Heart right ventricle (tissue), 16 donors: ENCODE results near the gene STYK1. TPM values are rescaled to one million over a fixed set of nuclear protein-coding genes. Genes with fewer than 3 reads are reported as not detected.

ENCODE experiments used
- ATAC-seq, 8 donors: fragments of 200-7000 bp; cut with Tn5 transposase; one replicate each; pipeline ENCODE4 v1.9.1; 2020; ENCODE audit warnings: mild to moderate bottlenecking in 8 of 8, moderate library complexity in 8 of 8, moderate number of reproducible peaks in 1 of 8
- DNase-seq, 2 donors: peaks; one replicate each; pipeline ENCODE4 v3.0.0-alpha.2; 2020
- H3K27ac ChIP-seq, 10 donors: fragments of 200-600 bp; sonication (generic) in 2 of 10; one replicate each; pipeline versions ENCODE4 v1.5.0 to v1.8.0; 2020 to 2022; ENCODE audit warnings: mild to moderate bottlenecking in 3 of 10
- H3K27me3 ChIP-seq, 7 donors: fragments of 200-600 bp; one replicate each; pipeline ENCODE4 v1.8.0; 2021 to 2022; ENCODE audit warnings: mild to moderate bottlenecking in 2 of 7
- H3K36me3 ChIP-seq, 9 donors: fragments of 200-600 bp; sonication (generic) in 1 of 9; one replicate each; pipeline versions ENCODE4 v1.5.0 to v1.8.0; 2020 to 2022; ENCODE audit warnings: mild to moderate bottlenecking in 2 of 9
- H3K4me1 ChIP-seq, 9 donors: fragments of 200-600 bp; sonication (generic) in 1 of 9; one replicate each; pipeline versions ENCODE4 v1.5.0 to v1.8.0; 2020 to 2022; ENCODE audit warnings: mild to moderate bottlenecking in 4 of 9
- H3K4me3 ChIP-seq, 10 donors: fragments of 200-600 bp; sonication (generic) in 2 of 10; one replicate each; pipeline versions ENCODE4 v1.5.0 to v1.8.0; 2020 to 2022; ENCODE audit warnings: mild to moderate bottlenecking in 7 of 10, moderate library complexity in 2 of 10
- H3K9me3 ChIP-seq, 11 donors: fragments of 200-600 bp in 10 of 11; sonication (generic) in 2 of 11; one replicate each; pipeline versions ENCODE4 v1.5.0 to v1.8.0; 2013 to 2022; ENCODE audit warnings: mild to moderate bottlenecking in 2 of 11, control low read depth in 1 of 11, moderate library complexity in 1 of 11
- CTCF ChIP-seq, 9 donors: fragments of 200-600 bp; sonication (generic) in 2 of 9; IDR thresholded peaks; one replicate each; pipeline versions ENCODE4 v1.5.0 to v1.8.0; 2021 to 2022; ENCODE audit warnings: antibody characterized with exemption in 9 of 9, mild to moderate bottlenecking in 5 of 9, moderate library complexity in 1 of 9
- WGBS, 2 donors: extraction: QIAGEN DNeasy Blood & Tissue Kit; methylation state at CpG; one replicate each; pipeline ENCODE4 v1.1.7; 2013; ENCODE audit warnings: inconsistent platforms in 1 of 2; 5-methylcytosine and 5-hydroxymethylcytosine counted together
- intact Hi-C, 10 donors: fragments of 100-400 bp; cut with DNase I; formaldehyde crosslinking; loops; one replicate each; pipeline versions ENCODE4 v1.11.1 to v1.14.2; 2022
- polyA plus RNA-seq, 2 donors: library from polyadenylated mRNA; stranded (reverse); fragments of 200-250 nt; gene quantifications; one replicate each; pipeline ENCODE4 v1.2.3, GENCODE V29; 2013
- total RNA-seq, 10 donors: library from RNA; stranded (reverse); fragmentation: NEBNext Ultra II Directional in 3 of 10; extraction: Animal tissue kit (Norgen Biotek cat#: 25700) in 3 of 10; gene quantifications; one replicate each; pipeline versions ENCODE4 v1.2.1 to v1.2.4, GENCODE V29; 2021 to 2023
- donor health status: Arrhythmogenic right ventricular cardiomyopathy.
- donor health status: ischemic (EF 13 %, LVEDD 7.1; RV severe dilation, severe dysfunction).
- donor health status: healthy with polysubstance abuse.
- donor health status: DM: no; HTN: yes; CAD: no.
- donor health status: DM: no; HTN: no; CAD: no.
- donor health status: ischemic (EF 25% LVEDD 6.9; RV normal size, moderate dysfunction).
- donor health status: ischemic (EF 25% LVEDD 5.7; RV mildly dilated, moderate dysfunction).
- donor health status: healthy.
- donor health status: DM: yes; HTN: yes; CAD: no.
- donor health status: Ischemic cardiomyopathy.
- donor health status: ischemic (EF 35%, LVEDD 5.7; RV mildly dilated, moderate dysfunction).
- donor health status: nonischemic (EF 11% LVEDD 7.7; RV severe dilation, severe dysfunction).
- donor health status: DM: yes; HTN: yes; CAD: no.
- donor health status: PGD.
- donor health status: ischemic (EF 29% LVEDD 5.4; RV normal size, mild dysfunction).
- donor health status: nonischemic (EF 23%, LVEDD 6.1; RV moderate dilation, normal function).

The STYK1 gene
- total and polyA plus RNA-seq, 12 donors, result 0.01 to 1.2 (median 0.15) TPM; not detected in 8

GRCh38 chr12:10715491-10715890, 41.6 kb upstream of the STYK1 start:
- no peak for TF ChIP-seq CTCF (IDR thresholded peaks at IDR 0.05)
- no peaks in the 10 kb centered on the region for H3K27me3 ChIP-seq
- no peaks in the 10 kb centered on the region for H3K9me3 ChIP-seq
- H3K27ac ChIP-seq, result peak overlapping the region in 2 of 10 donors; percentile 98 to 99
- WGBS, 2 donors, result 95 to 96% methylated on average over 6 of the region's 6 CpGs
- DNase-seq (no peak), ATAC-seq (no peak)
- H3K36me3 ChIP-seq, result peaks cover 0 to 68% (median 38%) of the 10 kb centered on the region in 9 donors
- intact Hi-C loops, result loop anchor here in 1 of 10 donors (5.0 kb wide), 1 partner anchor 37 kb away; no protein-coding TSS in a partner anchor
- H3K4me1 ChIP-seq, result peaks cover 20 to 55% (median 50%) of the 10 kb centered on the region in 9 donors
- H3K4me3 ChIP-seq, result no peak overlapping the region

- TF ChIP-seq CTCF (IDR thresholded peaks at IDR 0.05), result no peak
- no peaks in the 10 kb centered on the region for H3K9me3 ChIP-seq
- DNase-seq (no peak), ATAC-seq (peak in 1 of 8 donors; percentile 24)
- 96% methylated on average over 15 to 16 of the region's 16 CpGs for WGBS, 2 donors
- no peaks in the 10 kb centered on the region for H3K27me3 ChIP-seq
- no peak overlapping the region for H3K4me3 ChIP-seq
- H3K4me1 ChIP-seq, result peaks cover 5 to 52% (median 26%) of the 10 kb centered on the region in 9 donors
- peaks cover 0 to 100% (median 45%) of the 10 kb centered on the region in 9 donors for H3K36me3 ChIP-seq
- H3K27ac ChIP-seq, result peak overlapping the region in 9 of 10 donors; percentile 46 to 78 (median 69)
- intact Hi-C loops, result no loop called here
Observed at GRCh38 chr12:10709808-10710207, 36.0 kb upstream of the STYK1 start.

GRCh38 chr12:10708862-10709261, 35.0 kb upstream of the STYK1 start:
- TF ChIP-seq CTCF (IDR thresholded peaks at IDR 0.05), result no peak
- ATAC-seq (peak; percentile 38 to 92 (median 82)), DNase-seq (no peak)
- no peaks in the 10 kb centered on the region for H3K27me3 ChIP-seq
- no peak overlapping the region for H3K4me3 ChIP-seq
- H3K27ac ChIP-seq, result peak overlapping the region in 9 of 10 donors; percentile 46 to 78 (median 69)
- intact Hi-C loops, result no loop called here
- peaks cover 0 to 100% (median 39%) of the 10 kb centered on the region in 9 donors for H3K36me3 ChIP-seq
- H3K4me1 ChIP-seq, result peaks cover 5 to 57% (median 28%) of the 10 kb centered on the region in 9 donors
- no peaks in the 10 kb centered on the region for H3K9me3 ChIP-seq
- 44 to 62% methylated on average over 4 of the region's 4 CpGs for WGBS, 2 donors

- peaks cover 5 to 59% (median 28%) of the 10 kb centered on the region in 9 donors for H3K4me1 ChIP-seq
- 12 to 41% methylated on average over 2 of the region's 2 CpGs for WGBS, 2 donors
- ATAC-seq, result peak in 6 of 8 donors; percentile 31 to 83 (median 60)
- TF ChIP-seq CTCF (IDR thresholded peaks at IDR 0.05), result no peak
- H3K27ac ChIP-seq, result peak overlapping the region in 6 of 10 donors; percentile 16 to 74 (median 54)
- no peak for DNase-seq
- no peaks in the 10 kb centered on the region for H3K27me3 ChIP-seq
- intact Hi-C loops, result no loop called here
- H3K9me3 ChIP-seq, result no peaks in the 10 kb centered on the region
- H3K4me3 ChIP-seq, result no peak overlapping the region
- H3K36me3 ChIP-seq, result peaks cover 0 to 100% (median 48%) of the 10 kb centered on the region in 9 donors
Observed at GRCh38 chr12:10705655-10706054, 31.8 kb upstream of the STYK1 start.
